ENCODE results near the gene PRKAG1.

- TF ChIP-seq CTCF (IDR thresholded peaks at IDR 0.05) = no peak
- no peak for TF ChIP-seq POLR2A (IDR thresholded peaks at IDR 0.05)
Measured at GRCh38 chr12:48985475-48985897, 33.1 kb downstream of the PRKAG1 start.

Data from adrenal gland (tissue), 5 donors.